Stimulated activated CD8-positive, alpha-beta memory T cell treated with anti-CD3 and anti-CD28 coated beads, Interleukin-4, amount 100 ng/mL, for 24 hours (primary cell): ENCODE results near the gene MIDN.

Experiments
- DNase-seq: peaks from one replicate; pipeline ENCODE4 v3.0.0-alpha.2; 2020; ENCODE audit warnings: low read depth

Gene MIDN

DNA sequence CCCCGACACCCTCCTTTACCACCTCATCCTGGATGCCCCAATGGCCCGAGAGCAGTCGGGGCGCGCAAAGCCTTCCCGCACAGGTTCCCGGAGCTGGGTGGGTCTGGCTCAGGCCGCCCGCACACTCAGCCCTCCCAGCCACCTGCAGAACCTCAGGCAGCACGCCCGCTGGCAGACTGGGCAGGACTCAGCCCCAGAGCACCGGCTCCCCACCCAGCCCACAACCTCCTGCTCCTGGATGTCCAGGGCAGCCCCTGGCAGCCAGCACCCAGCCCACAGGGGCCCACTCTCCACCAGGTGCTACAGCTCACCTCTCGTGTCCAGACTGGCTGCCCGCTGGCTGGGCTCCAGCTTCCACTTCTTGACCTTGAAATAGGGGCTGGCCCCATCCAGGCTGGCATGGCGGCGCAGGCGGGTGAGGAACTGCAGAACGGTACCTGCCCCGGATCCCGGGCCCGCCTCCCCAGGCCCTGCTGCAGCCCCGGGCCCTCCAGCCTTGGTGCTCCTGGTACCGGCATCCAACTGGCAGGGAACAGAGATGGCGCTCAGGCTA, 15.2 kb upstream of the MIDN start:
- no peak for DNase-seq

- no peak for DNase-seq
Measured at GRCh38 chr19:1234051-1234954, 14.1 kb upstream of the MIDN start.

DNA sequence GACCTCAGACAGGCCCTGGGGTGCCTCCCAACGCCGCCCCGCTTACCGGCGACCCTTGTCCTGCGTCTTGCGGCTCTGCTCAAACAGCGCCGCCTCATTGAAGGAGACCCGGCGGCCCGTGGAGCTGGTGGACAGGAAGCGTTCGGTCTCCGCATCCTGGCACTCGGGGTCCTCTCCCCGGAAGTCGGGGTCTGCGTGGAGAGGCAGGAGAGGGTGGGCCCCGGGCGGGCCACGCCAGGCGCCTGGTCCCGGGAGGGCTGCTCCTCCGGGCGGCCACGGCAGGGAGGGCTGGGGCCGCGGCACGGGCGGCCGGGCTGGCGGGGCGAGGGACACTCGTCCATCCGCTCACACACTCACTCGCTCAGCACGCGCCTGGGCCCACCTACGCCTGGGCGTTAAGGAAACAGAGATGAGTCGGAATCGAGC, 13.4 kb upstream of the MIDN start:
- DNase-seq: no peak

DNA sequence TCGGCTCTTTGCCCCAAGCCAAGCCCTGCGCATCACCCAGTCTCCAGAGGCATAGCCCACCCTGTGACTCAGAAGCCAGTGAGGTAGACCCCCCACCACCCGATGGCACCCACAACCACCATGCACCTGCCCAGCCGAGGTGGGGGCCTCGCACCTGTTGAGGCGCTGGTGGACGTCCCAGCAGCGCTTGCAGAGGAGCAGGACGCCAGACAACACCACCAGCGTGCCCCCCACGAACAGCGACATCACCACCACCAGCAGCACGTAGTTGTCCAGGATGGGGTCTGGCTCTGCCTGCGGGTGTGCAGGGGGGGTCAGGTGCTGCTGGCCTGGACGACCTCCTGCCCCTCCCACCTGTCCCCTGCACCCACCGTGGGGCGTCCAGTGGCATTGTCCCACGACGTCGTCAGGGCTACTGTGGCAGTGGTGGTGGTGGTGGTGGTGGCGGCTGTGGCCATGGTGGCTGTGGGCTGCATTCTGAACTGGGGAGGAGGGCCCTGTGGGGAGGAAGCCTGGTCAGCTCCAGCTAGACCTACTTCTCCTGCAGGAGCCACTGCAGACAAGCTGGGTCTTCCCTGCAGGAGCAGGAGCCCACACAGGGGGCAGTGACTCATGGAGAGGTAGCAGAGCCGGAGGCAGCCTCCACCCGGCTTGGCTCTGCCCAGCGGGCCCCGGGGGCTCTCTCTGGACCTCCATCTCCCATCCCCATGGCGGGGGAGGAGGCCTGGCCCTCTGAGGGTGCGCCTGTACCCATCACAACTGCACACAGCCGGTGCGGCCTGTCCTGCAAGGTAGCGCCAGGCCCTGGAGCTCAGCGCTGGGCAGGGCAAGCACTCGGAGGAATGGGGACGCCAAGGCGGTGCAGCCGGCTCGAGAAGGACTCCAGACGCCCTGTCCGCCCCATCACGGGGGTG, 12.5 kb upstream of the MIDN start:
- no peak for DNase-seq

- DNase-seq: no peak
Measured at GRCh38 chr19:1236576-1236975, 11.8 kb upstream of the MIDN start.

- no peak for DNase-seq
Measured at GRCh38 chr19:1237027-1237659, 11.2 kb upstream of the MIDN start.

DNA sequence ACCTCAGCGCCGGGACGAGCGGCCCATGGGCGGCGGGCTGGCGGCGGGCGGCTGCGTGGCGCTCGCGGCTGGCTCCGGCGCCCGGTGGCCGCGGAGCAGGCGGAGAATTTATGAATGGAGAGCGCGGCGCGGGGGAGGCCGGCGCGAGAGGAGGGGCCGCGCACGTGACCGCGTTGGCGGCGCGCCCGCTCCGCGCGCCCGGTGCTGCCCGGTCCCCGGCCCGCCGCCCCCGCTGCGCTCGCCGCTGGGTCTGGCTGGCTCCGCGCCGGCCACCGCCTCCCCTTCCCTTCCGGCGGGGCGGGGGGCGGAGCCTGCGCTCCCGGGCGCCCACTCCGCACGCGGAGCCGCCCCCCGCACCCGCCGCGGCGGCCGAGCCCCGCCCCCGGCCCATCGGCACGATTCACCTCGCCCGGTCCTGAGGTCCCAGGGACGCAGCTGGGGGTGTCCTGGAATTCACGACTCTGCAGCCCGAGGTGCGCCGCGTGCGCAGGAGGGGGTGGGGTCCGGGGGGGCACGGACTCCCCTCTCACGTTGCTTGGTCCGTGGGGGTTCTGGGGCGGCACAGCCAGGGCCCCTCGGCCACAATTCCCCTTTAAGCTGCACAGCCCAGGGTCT, 10.5 kb upstream of the MIDN start, which contains the start of gene CBARP:
TSS of gene CBARP (minus strand) at position 252 of the 615 bp plus-strand sequence. CDS start 1,905 bp downstream, outside the sequence.
- DNase-seq: no peak

- DNase-seq: no peak
Measured at GRCh38 chr19:1238369-1239303, 9.7 kb upstream of the MIDN start.

- DNase-seq: no peak
Measured at GRCh38 chr19:1239420-1239795, 9.0 kb upstream of the MIDN start.

- DNase-seq: peak; percentile 96
Measured at GRCh38 chr19:1239796-1240737, 8.3 kb upstream of the MIDN start.

DNA sequence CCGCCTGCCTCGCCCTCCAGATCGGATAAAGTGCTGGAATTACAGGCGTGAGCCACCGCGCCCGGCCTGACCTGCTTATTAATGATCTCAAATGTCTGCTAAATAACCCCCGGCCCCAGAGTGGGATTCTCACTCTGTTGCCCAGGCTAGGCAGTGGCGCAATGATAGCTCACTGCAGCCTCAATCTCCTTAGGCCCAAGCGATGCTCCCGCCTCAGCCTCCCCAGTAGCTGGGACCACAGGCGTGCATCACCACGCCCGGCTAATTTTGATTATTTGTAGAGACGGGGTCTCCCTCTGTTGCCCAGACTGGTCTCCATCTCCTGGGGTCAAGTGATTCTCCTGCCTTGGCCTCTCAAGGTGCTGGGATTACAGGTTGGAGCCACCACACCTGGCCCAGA, 7.5 kb upstream of the MIDN start:
- DNase-seq: no peak

DNA sequence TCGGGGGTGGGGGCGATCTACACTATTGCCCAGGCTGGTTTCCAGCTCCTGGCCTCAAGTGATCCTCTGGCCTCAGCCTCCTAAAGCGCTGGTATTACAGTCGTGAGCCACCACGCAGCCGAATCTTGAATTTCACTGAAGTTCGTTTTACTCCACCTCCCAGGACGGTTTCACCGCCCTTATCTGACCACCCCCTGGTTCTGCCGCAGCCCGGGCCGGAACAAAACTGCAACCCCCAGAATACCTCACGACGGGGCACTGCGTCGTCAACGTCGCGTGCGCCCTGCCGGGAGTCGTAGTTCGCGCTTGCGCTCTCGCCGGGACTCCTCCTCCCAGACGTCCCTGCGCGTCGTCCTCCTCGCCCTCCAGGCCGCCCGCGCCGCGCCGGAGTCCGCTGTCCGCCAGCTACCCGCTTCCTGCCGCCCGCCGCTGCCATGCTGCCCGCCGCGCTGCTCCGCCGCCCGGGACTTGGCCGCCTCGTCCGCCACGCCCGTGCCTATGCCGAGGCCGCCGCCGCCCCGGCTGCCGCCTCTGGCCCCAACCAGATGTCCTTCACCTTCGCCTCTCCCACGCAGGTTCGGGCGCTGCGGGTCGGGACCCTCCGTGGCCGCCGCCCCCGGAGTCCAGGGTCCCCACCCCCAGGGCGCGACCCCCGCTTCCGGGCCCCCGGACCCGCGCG, 6.8 kb upstream of the MIDN start, which contains the start of gene ATP5F1D:
TSS of gene ATP5F1D (plus strand) at position 335 of the 679 bp plus-strand sequence. CDS start at position 435, 100 bp downstream.
- peak; percentile 97 for DNase-seq

DNA sequence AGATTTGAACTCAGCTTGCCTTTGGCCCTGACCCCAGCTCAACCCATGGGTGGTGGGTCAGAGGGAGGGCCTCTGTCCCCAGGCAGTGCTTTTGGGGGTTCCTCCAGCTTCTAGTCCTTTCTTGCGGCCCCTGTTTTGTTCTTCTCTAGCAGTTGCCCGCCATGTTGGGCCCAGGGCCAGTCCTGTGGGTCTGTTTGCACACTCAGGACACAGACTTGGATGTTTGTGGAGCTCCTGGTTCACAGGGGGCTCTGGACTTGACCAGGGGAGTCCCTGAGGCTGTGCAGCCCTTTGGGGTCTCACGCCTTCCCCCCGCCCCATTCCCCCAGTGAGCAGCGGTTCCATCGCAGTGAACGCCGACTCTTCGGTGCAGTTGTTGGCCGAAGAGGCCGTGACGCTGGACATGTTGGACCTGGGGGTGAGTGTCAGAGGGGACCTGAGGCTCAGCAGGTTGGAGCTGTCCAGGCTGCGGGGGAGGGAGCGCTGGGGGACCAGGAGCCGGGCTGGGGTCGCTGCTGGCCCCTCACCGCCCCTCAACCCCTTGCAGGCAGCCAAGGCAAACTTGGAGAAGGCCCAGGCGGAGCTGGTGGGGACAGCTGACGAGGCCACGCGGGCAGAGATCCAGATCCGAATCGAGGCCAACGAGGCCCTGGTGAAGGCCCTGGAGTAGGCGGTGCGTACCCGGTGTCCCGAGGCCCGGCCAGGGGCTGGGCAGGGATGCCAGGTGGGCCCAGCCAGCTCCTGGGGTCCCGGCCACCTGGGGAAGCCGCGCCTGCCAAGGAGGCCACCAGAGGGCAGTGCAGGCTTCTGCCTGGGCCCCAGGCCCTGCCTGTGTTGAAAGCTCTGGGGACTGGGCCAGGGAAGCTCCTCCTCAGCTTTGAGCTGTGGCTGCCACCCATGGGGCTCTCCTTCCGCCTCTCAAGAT, 4.4 kb upstream of the MIDN start:
- DNase-seq: peak; percentile 86

GRCh38 chr19:1244693-1245451, 3.5 kb upstream of the MIDN start:
- no peak for DNase-seq

DNA sequence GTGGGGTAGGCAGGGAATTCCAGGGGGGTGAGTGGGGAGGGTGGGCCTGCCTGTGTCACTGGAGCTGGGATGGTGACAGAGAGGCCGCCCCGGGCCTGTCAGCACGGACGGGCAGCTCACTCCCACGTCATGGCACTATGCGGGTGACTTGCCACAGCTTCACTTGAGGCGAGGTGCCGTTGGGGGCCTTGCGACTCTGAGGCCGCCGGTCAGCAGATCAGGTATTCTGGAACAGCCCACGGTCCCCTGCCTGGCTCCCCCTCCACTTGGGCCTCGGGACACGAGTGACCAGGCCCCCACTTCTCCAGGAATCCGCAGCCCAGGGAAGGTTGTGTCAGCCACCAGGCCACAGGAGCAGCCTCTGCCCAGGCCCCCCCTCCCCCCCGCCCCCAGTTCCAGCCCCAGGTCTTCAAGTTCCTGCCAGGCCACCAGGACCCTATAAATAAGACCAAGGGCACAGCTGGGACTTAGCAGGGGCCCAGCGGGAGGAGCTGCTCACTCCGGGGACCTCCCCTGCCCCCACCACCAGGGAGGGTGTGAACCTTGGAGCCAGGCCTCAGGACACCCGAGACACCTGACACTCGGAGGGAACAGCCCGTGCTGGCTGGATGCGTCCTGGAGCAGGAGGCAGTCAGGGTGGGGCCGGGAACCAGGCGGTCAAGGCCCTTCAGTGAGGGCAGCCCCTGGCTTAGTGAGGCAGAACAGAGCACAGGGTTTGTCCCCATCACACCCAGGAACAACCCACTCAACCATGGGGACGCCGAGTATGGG, 2.7 kb upstream of the MIDN start:
- no peak for DNase-seq
